Heart right ventricle (tissue), 16 donors: Measurements from ENCODE around the gene AGFG1. TPM values are rescaled to one million over a fixed set of nuclear protein-coding genes. Genes with fewer than 3 reads are reported as not detected.

Experiments
- ATAC-seq, 8 donors: fragments of 200-7000 bp; cut with Tn5 transposase; one replicate each; pipeline ENCODE4 v1.9.1; 2020; ENCODE audit warnings: mild to moderate bottlenecking in 8 of 8, moderate library complexity in 8 of 8, moderate number of reproducible peaks in 1 of 8
- DNase-seq, 2 donors: peaks; one replicate each; pipeline ENCODE4 v3.0.0-alpha.2; 2020
- H3K27ac ChIP-seq, 10 donors: fragments of 200-600 bp; sonication (generic) in 2 of 10; one replicate each; pipeline versions ENCODE4 v1.5.0 to v1.8.0; 2020 to 2022; ENCODE audit warnings: mild to moderate bottlenecking in 3 of 10
- H3K27me3 ChIP-seq, 7 donors: fragments of 200-600 bp; one replicate each; pipeline ENCODE4 v1.8.0; 2021 to 2022; ENCODE audit warnings: mild to moderate bottlenecking in 2 of 7
- H3K36me3 ChIP-seq, 9 donors: fragments of 200-600 bp; sonication (generic) in 1 of 9; one replicate each; pipeline versions ENCODE4 v1.5.0 to v1.8.0; 2020 to 2022; ENCODE audit warnings: mild to moderate bottlenecking in 2 of 9
- H3K4me1 ChIP-seq, 9 donors: fragments of 200-600 bp; sonication (generic) in 1 of 9; one replicate each; pipeline versions ENCODE4 v1.5.0 to v1.8.0; 2020 to 2022; ENCODE audit warnings: mild to moderate bottlenecking in 4 of 9
- H3K4me3 ChIP-seq, 10 donors: fragments of 200-600 bp; sonication (generic) in 2 of 10; one replicate each; pipeline versions ENCODE4 v1.5.0 to v1.8.0; 2020 to 2022; ENCODE audit warnings: mild to moderate bottlenecking in 7 of 10, moderate library complexity in 2 of 10
- H3K9me3 ChIP-seq, 11 donors: fragments of 200-600 bp in 10 of 11; sonication (generic) in 2 of 11; one replicate each; pipeline versions ENCODE4 v1.5.0 to v1.8.0; 2013 to 2022; ENCODE audit warnings: mild to moderate bottlenecking in 2 of 11, control low read depth in 1 of 11, moderate library complexity in 1 of 11
- WGBS, 2 donors: extraction: QIAGEN DNeasy Blood & Tissue Kit; methylation state at CpG; one replicate each; pipeline ENCODE4 v1.1.7; 2013; ENCODE audit warnings: inconsistent platforms in 1 of 2; 5-methylcytosine and 5-hydroxymethylcytosine counted together
- intact Hi-C, 10 donors: fragments of 100-400 bp; cut with DNase I; formaldehyde crosslinking; loops; one replicate each; pipeline versions ENCODE4 v1.11.1 to v1.14.2; 2022
- polyA plus RNA-seq, 2 donors: library from polyadenylated mRNA; stranded (reverse); fragments of 200-250 nt; gene quantifications; one replicate each; pipeline ENCODE4 v1.2.3, GENCODE V29; 2013
- total RNA-seq, 10 donors: library from RNA; stranded (reverse); fragmentation: NEBNext Ultra II Directional in 3 of 10; extraction: Animal tissue kit (Norgen Biotek cat#: 25700) in 3 of 10; gene quantifications; one replicate each; pipeline versions ENCODE4 v1.2.1 to v1.2.4, GENCODE V29; 2021 to 2023
- TF ChIP-seq, protein P1 (sequence below), 9 donors: fragments of 200-600 bp; sonication (generic) in 2 of 9; IDR thresholded peaks; one replicate each; pipeline versions ENCODE4 v1.5.0 to v1.8.0; 2021 to 2022; ENCODE audit warnings: antibody characterized with exemption in 9 of 9, mild to moderate bottlenecking in 5 of 9, moderate library complexity in 1 of 9
- donor health status: Arrhythmogenic right ventricular cardiomyopathy.
- donor health status: ischemic (EF 13 %, LVEDD 7.1; RV severe dilation, severe dysfunction).
- donor health status: healthy with polysubstance abuse.
- donor health status: DM: no; HTN: yes; CAD: no.
- donor health status: DM: no; HTN: no; CAD: no.
- donor health status: ischemic (EF 25% LVEDD 6.9; RV normal size, moderate dysfunction).
- donor health status: ischemic (EF 25% LVEDD 5.7; RV mildly dilated, moderate dysfunction).
- donor health status: healthy.
- donor health status: DM: yes; HTN: yes; CAD: no.
- donor health status: Ischemic cardiomyopathy.
- donor health status: ischemic (EF 35%, LVEDD 5.7; RV mildly dilated, moderate dysfunction).
- donor health status: nonischemic (EF 11% LVEDD 7.7; RV severe dilation, severe dysfunction).
- donor health status: DM: yes; HTN: yes; CAD: no.
- donor health status: PGD.
- donor health status: ischemic (EF 29% LVEDD 5.4; RV normal size, mild dysfunction).
- donor health status: nonischemic (EF 23%, LVEDD 6.1; RV moderate dilation, normal function).

Gene AGFG1
- total and polyA plus RNA-seq, 12 donors: 14.1 to 77.9 (median 57.5) TPM

DNA sequence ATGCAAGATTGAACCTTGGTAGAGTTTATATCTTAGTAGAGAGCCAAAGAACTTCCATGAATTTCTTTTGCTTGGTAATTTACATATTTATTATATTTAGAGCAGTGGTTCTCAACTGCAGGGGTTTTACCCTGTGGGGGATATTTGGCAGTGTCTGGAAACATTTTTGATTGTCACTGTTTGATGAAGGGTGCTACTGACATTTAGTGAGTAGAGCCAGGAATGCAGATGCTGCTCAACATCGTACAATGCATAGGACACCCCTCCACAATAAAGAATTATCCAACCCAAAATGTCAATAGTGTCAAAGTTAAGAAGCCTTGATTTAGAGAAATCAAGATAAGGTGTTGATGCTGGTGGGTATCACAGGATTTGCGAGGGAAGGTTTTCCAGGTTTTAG is 14.7 kb downstream of the AGFG1 start:
- DNase-seq (no peak), ATAC-seq (no peak)
- no peak overlapping the region for H3K27ac ChIP-seq
- intact Hi-C loops: loop anchor here in 1 of 10 donors (10.0 kb wide), 1 partner anchor 278 kb away; no protein-coding TSS in a partner anchor
- H3K36me3 ChIP-seq: peaks cover 0 to 2% (median 0%) of the 10 kb centered on the region in 9 donors
- H3K4me1 ChIP-seq: peaks cover 0 to 79% (median 24%) of the 10 kb centered on the region in 9 donors
- no peaks in the 10 kb centered on the region for H3K27me3 ChIP-seq
- H3K4me3 ChIP-seq: no peak overlapping the region
- TF ChIP-seq, protein P1, sequence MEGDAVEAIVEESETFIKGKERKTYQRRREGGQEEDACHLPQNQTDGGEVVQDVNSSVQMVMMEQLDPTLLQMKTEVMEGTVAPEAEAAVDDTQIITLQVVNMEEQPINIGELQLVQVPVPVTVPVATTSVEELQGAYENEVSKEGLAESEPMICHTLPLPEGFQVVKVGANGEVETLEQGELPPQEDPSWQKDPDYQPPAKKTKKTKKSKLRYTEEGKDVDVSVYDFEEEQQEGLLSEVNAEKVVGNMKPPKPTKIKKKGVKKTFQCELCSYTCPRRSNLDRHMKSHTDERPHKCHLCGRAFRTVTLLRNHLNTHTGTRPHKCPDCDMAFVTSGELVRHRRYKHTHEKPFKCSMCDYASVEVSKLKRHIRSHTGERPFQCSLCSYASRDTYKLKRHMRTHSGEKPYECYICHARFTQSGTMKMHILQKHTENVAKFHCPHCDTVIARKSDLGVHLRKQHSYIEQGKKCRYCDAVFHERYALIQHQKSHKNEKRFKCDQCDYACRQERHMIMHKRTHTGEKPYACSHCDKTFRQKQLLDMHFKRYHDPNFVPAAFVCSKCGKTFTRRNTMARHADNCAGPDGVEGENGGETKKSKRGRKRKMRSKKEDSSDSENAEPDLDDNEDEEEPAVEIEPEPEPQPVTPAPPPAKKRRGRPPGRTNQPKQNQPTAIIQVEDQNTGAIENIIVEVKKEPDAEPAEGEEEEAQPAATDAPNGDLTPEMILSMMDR (IDR thresholded peaks at IDR 0.05): no peak
- peaks cover 0 to 17% (median 0%) of the 10 kb centered on the region in 11 donors for H3K9me3 ChIP-seq
- WGBS, 2 donors: 69 to 74% methylated on average over 2 of the region's 2 CpGs

DNA sequence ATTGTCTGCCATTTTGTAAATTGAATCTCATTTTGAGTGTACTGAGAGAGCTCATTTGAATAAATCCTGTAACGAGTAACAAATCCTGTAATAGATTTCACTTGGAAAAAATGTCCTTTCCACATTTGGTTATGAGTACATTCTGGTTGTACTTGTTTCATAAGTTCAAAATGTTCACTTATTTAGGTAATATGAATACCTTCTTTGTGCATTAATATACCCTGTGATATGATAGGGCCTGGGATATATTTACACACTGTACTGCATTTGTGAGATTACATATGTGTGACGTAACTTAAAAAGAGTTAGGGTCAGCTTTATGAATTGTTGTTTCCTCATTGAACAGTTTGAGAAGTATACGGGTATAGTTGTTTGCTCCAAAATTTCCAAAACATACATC is 16.1 kb downstream of the AGFG1 start:
- TF ChIP-seq, protein P1 (IDR thresholded peaks at IDR 0.05): no peak

DNA sequence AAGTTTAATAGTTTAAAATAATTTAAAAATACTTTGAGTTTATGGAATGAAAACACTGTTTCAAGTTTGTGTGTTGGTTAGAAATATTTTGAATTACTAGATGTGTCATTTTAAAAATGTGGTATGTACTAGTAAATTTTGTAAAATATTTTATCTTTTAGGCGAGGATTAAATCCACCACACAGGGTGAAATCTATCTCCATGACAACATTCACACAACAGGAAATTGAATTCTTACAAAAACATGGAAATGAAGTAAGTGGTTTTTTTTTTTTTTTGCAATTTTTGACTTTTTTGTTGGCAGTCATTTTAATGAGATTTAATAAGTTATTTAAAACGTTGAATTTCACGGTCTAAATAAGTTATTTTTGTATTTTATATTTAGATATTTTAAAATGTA is 19.4 kb downstream of the AGFG1 start:
- H3K27ac ChIP-seq: no peak overlapping the region
- no peak overlapping the region for H3K4me3 ChIP-seq
- DNase-seq (no peak), ATAC-seq (no peak)
- 76 to 80% methylated on average over 3 of the region's 3 CpGs for WGBS, 2 donors
- peaks cover 0 to 48% (median 0%) of the 10 kb centered on the region in 9 donors for H3K36me3 ChIP-seq
- H3K9me3 ChIP-seq: no peaks in the 10 kb centered on the region
- peaks cover 0 to 67% (median 17%) of the 10 kb centered on the region in 9 donors for H3K4me1 ChIP-seq
- intact Hi-C loops: no loop called here
- H3K27me3 ChIP-seq: no peaks in the 10 kb centered on the region
- TF ChIP-seq, protein P1 (IDR thresholded peaks at IDR 0.05): no peak

More for the DNA sequence above, 16.1 kb downstream of the AGFG1 start:
- intact Hi-C loops: loop anchor here in 1 of 10 donors (10.0 kb wide), 1 partner anchor 277 kb away; no protein-coding TSS in a partner anchor
- ATAC-seq (no peak), DNase-seq (no peak)
- Histone ChIP-seq H3K27ac (no peak overlapping the region), H3K27me3 (no peaks in the 10 kb centered on the region), H3K4me1 (peaks cover 0 to 81% (median 19%) of the 10 kb centered on the region in 9 donors), H3K9me3 (peaks cover 0 to 17% (median 0%) of the 10 kb centered on the region in 11 donors), H3K36me3 (peaks cover 0 to 16% (median 0%) of the 10 kb centered on the region in 9 donors), H3K4me3 (no peak overlapping the region)
- 89 to 93% methylated on average over 3 of the region's 3 CpGs for WGBS, 2 donors

DNA sequence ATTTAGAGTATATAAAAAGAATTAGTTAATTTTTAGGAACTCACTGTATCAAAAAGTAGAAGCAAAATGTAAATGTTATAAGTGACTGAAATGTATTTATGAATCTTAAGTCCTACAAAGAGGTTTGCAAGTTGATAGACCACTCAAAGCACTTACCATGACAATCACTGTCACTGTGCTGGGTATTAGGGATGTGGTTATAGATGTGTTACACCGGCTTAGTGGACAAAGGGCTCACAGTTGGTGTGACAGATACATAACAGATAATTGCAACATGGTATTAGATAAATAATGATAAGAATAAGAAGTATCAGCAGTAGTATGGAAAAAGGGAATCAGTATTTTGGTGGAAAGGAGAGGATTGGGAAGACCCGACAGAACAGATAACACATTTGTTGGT is 21.6 kb downstream of the AGFG1 start:
- peaks cover 0 to 57% (median 14%) of the 10 kb centered on the region in 9 donors for H3K4me1 ChIP-seq
- intact Hi-C loops: no loop called here
- no peak overlapping the region for H3K4me3 ChIP-seq
- H3K27ac ChIP-seq: no peak overlapping the region
- no peaks in the 10 kb centered on the region for H3K27me3 ChIP-seq
- peaks cover 0 to 51% (median 0%) of the 10 kb centered on the region in 9 donors for H3K36me3 ChIP-seq
- TF ChIP-seq, protein P1 (IDR thresholded peaks at IDR 0.05): no peak
- no peak for ATAC-seq
- DNase-seq: no peak
- no peaks in the 10 kb centered on the region for H3K9me3 ChIP-seq
- 86 to 92% methylated on average over 2 of the region's 2 CpGs for WGBS, 2 donors
